GM19463 (cell line): Measurements from ENCODE around the gene FAM114A2.

Source experiments
- ATAC-seq: cut with Tn5 transposase; IDR thresholded peaks from one replicate; pipeline ENCODE4 v1.9.1; 2021; ENCODE audit warnings: mild to moderate bottlenecking, moderate library complexity; ENCODE audit not compliant: unreplicated experiment

Gene FAM114A2

GRCh38 chr5:153952057-153952456 lies 86.7 kb downstream of the FAM114A2 start:
- ATAC-seq: no peak

DNA sequence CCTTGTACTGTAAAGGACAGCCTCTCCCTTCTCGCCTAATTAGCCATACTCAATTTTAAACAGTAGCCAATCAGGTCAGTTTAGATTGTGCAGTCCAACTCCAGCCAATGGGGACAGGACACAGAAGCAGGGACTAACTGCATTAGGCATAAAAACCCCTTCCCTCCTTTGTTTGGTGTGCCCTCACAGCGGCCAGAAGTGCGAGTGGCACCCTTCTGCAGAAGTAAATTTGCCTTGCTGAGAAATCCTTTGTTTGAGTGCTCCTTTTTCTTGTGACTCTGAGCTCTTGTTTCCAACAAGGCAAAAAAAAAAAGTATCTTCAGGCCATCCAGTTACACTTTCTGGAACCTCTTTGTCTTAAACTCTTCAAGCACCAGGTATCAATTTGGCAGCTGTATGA lies 97.4 kb downstream of the FAM114A2 start:
- ATAC-seq: no peak
